ENCODE data around the gene TMEM11.

TMEM11 gene

GRCh38 chr17:21252289-21252795, 38.4 kb upstream of the TMEM11 start:
- peak overlapping the region; percentile 45 for H3K4me3 ChIP-seq (replicated peaks; ENCODE audit: low read depth, low read length)

DNA sequence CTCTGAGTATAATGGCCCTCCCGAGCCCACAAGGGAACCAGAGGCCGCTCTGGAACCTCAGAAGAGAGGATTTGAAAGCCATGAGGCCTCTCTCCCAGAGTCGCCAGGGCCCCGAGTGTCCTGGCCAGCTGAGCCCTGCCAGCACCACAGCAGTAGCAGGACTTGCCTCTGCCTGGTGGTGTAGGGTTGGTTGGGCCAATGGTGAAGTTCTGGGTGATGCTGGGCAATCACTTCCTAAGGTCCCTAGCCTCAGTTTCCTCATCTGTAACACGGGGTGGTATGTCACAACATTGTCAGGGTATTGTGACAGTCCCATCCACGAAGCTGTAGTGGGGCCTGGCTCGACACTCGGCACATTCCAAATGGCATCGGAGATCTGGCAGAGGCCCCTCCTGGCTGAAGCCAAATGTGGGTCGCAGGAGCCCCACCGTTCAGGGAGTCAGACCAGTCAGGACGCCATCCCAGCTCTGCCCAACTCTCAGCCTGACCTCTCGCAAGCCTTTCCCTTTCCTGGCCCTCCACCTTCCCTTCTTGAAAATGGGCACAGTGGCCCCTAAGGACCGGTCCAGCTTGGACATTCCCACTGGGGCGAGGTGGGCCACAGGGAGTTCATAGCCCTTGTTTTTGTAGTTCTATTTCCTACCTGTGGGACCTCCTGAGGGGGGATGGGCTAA, 37.5 kb upstream of the TMEM11 start:
- TF ChIP-seq CTCF (IDR thresholded peaks at IDR 0.05; ENCODE audit: low read depth, low read length, missing control alignments): no peak
- H3K4me3 ChIP-seq (replicated peaks; ENCODE audit: low read depth, low read length): no peak overlapping the region
- DNase-seq (ENCODE audit: extremely low read depth, low read depth): no peak

More at GRCh38 chr17:21252289-21252795, 38.4 kb upstream of the TMEM11 start:
- no peak for TF ChIP-seq CTCF (IDR thresholded peaks at IDR 0.05; ENCODE audit: low read depth, low read length, missing control alignments)
- no peak for DNase-seq (ENCODE audit: extremely low read depth, low read depth)

DNA sequence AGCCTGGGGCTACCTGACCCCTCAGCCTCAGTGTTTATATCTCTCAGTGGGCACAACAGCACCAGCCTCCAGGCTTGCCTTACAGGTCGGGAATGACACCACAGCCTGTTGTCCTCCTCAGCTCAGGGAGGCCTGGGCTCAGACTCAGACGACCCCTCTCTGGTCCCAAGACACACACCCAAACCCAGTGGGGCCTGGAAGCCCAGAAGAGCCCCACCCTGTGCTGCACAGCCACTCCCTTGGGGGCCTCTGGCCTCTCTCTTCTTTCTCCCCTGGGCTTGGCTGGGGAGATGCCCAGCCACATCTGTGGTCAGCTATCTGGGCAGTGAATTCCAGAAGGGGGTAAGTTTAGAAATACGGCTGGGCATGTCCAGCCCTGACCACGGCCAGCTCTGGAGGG, 36.9 kb upstream of the TMEM11 start:
- H3K4me3 ChIP-seq (replicated peaks; ENCODE audit: low read depth, low read length): no peak overlapping the region
- no peak for DNase-seq (ENCODE audit: extremely low read depth, low read depth)
- no peak for TF ChIP-seq CTCF (IDR thresholded peaks at IDR 0.05; ENCODE audit: low read depth, low read length, missing control alignments)

DNA sequence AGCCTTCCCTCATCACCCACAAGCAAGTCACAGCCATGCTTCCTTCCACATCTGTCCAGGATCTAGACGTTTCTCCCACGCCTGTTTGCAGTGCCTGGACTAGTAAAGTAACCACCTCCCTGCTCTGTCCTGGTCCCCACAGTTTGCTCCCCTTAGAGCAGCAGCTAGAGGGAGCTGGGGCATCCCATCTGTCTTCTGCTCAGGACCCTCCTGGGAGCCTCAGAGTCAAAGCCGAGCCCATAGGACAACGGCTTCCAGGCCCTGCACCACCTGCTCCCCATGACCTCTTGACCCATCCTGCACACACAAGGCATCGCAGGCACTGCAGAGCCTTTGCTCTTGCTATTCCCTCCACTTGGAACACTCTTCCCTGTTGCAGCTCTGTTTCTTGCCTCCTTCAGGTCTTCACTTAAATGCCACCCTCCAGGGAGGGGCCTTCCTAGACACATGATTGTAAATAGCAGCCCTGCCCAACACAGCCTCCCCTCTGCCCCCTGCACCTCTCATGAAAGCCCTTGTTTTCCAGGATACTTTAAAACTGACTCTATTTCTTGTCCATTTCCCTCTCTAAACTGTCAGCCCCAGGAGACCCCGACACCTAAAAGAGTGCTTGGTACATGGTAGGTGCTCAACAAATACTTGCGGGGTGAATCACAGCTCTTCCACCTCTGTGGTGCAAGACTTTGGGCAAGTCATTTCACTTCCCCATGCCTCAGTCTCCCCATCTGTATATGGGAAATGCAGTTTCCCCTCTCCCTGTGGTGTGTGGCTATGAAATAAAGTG, 36.2 kb upstream of the TMEM11 start:
- no peak for TF ChIP-seq CTCF (IDR thresholded peaks at IDR 0.05; ENCODE audit: low read depth, low read length, missing control alignments)

GRCh38 chr17:21249086-21249795, 35.3 kb upstream of the TMEM11 start:
- TF ChIP-seq CTCF (IDR thresholded peaks at IDR 0.05; ENCODE audit: low read depth, low read length, missing control alignments): no peak
- H3K4me3 ChIP-seq (replicated peaks; ENCODE audit: low read depth, low read length): no peak overlapping the region
- no peak for DNase-seq (ENCODE audit: extremely low read depth, low read depth)

More for the DNA sequence above, 36.2 kb upstream of the TMEM11 start:
- no peak for DNase-seq (ENCODE audit: extremely low read depth, low read depth)
- no peak overlapping the region for H3K4me3 ChIP-seq (replicated peaks; ENCODE audit: low read depth, low read length)

- TF ChIP-seq CTCF (IDR thresholded peaks at IDR 0.05; ENCODE audit: low read depth, low read length, missing control alignments): no peak
- no peak overlapping the region for H3K4me3 ChIP-seq (replicated peaks; ENCODE audit: low read depth, low read length)
- no peak for DNase-seq (ENCODE audit: extremely low read depth, low read depth)
Measured at GRCh38 chr17:21248500-21248899, 34.5 kb upstream of the TMEM11 start.
